GM13977 (cell line): Measurements from ENCODE around the gene SLAMF7.
A peak's percentile ranks its signal among the peaks of the same experiment; 100 is the strongest.
"Not testable (repeated sequence)": the region's sequence is repeated elsewhere in the genome, so short reads cannot be mapped to it uniquely, and the experiment has no call there.

Experiments used
- DNase-seq: peaks from one replicate; pipeline ENCODE4 v3.0.0; 2012; ENCODE audit warnings: low spot score
- in situ Hi-C: fragments of 300-500 bp; cut with MboI; formaldehyde crosslinking; loops from one replicate; pipeline ENCODE4 v1.12.0; 2022; ENCODE audit warnings: low sequenced_read_pairs, low pct_unique_long_range_greater_than_20kb, mixed read lengths, inconsistent platforms; ENCODE audit not compliant: unreplicated experiment
- TF ChIP-seq, protein P1 (sequence below): IDR thresholded peaks from 2 replicates; pipeline ENCODE4 v1.5.1; 2012; ENCODE audit warnings: mild to moderate bottlenecking, control low read depth; ENCODE audit not compliant: insufficient read depth; ENCODE audit errors: extremely low read depth, missing control alignments

Gene SLAMF7

DNA sequence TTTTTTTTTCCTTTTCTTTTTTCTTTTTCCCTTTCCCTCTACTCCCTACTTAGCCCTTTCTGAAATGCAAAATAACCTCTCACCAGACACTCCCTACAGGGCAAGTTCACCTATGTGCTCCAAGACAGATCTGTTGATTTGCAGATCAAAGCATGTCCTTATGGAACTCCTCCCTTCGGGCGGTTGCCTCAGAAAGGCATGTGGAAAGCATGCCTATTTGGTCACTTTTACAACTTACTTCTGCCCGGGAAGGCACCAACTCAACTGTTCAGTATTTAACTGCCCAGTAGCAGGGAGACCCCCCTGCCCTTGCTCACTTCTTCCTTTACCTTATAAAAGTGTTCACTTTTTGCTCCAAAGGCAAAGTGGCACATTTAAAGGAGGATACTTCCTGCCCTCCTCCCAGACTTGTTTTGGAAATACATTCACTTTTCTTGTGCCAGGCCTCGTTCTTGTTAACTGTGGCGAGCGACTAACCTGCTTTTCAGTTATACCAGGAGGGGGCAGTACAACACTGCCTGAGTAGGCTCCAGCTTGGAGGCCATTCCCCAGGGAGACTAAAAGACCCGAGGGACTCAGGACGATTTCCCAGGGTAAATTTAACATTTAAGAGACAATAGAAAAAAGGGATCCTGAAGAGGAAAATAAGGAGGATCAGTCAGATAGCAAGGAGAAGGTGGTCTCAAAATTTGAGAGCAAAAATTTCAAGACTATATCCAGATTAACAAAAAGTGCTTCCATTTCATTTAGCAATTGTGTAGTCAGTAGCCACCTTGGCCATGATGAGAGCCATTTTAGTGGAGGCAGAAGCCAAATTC, 12.3 kb upstream of the SLAMF7 start:
- TF ChIP-seq, protein P1, sequence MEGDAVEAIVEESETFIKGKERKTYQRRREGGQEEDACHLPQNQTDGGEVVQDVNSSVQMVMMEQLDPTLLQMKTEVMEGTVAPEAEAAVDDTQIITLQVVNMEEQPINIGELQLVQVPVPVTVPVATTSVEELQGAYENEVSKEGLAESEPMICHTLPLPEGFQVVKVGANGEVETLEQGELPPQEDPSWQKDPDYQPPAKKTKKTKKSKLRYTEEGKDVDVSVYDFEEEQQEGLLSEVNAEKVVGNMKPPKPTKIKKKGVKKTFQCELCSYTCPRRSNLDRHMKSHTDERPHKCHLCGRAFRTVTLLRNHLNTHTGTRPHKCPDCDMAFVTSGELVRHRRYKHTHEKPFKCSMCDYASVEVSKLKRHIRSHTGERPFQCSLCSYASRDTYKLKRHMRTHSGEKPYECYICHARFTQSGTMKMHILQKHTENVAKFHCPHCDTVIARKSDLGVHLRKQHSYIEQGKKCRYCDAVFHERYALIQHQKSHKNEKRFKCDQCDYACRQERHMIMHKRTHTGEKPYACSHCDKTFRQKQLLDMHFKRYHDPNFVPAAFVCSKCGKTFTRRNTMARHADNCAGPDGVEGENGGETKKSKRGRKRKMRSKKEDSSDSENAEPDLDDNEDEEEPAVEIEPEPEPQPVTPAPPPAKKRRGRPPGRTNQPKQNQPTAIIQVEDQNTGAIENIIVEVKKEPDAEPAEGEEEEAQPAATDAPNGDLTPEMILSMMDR = peak; percentile 84
- in situ Hi-C loops = no loop called here

GRCh38 chr1:160727316-160727640, 11.8 kb upstream of the SLAMF7 start:
- TF ChIP-seq, protein P1 = no peak
- no peak for DNase-seq
- in situ Hi-C loops = no loop called here

More for the DNA sequence above, 12.3 kb upstream of the SLAMF7 start:
- peak; percentile 52 for DNase-seq

DNA sequence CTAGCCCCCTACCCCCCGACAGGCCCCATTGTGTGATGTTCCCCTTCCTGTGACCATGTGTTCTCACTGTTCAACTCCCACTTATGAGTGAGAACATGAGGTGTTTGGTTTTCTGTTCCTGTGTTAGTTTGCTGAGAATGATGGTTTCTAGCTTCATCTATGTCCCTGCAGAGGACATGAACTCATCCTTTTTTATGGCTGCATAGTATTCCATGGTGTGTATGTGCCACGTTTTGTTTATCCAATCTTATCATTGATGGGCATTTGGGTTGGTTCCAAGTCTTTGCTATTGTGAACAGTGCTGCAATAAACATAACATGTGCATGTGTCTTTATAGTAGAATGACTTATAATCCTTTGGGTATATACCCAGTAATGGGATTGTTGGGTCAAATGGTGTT, 7.5 kb upstream of the SLAMF7 start:
- in situ Hi-C loops, DNase-seq: not testable (repeated sequence)

DNA sequence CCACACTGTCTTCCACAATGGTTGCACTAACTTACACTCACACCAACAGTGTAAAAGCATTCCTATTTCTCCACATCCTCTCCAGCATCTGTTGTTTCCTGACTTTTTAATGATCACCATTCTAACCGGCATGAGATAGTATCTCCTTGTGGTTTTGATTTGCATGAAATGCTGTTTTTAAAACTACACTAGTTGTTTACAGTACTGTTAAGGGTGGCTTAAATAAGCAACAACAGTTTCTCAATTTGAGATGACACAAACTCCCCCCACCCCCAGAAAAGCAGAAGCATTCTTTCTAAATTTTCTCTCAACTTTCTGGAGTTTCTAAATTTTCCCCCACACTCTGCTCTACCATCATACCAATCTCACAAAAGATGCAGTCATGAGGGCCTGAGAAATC, 7.1 kb upstream of the SLAMF7 start:
- in situ Hi-C loops = no loop called here
- TF ChIP-seq, protein P1 = no peak
- no peak for DNase-seq

GRCh38 chr1:160733898-160734297, 5.1 kb upstream of the SLAMF7 start:
- no peak for DNase-seq
- in situ Hi-C loops = no loop called here
- TF ChIP-seq, protein P1 = no peak

- in situ Hi-C loops = no loop called here
- DNase-seq = no peak
- TF ChIP-seq, protein P1 = no peak
Observed at GRCh38 chr1:160734301-160734700, 4.7 kb upstream of the SLAMF7 start.

- TF ChIP-seq, protein P1 = no peak
- in situ Hi-C loops = no loop called here
- DNase-seq = no peak
Observed at GRCh38 chr1:160738271-160738670, 776 bp upstream of the SLAMF7 start.
